ENCODE measurements around the gene WDR48.

The WDR48 gene

DNA sequence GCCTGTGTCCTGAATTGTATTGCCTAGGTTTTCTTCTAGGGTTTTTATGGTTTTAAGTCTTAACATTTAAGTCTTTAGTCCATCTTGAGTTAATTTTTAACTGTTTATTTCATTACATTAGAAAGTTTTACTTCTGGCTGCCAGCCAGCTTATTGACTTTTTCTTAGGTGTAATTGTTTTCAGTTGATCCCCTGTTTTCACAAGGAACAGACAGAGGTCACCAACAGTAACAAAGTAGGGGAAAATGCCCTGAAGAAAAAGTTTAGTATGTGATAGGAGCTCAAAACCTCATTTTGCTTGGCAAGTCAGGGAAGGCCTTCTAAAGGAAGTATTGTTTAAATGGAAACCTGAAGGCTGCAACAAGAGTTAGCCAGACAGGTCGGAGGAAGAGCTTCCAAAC, 10.4 kb downstream of the WDR48 start:
- Histone ChIP-seq H3K4me1 (ENCODE audit: insufficient read depth, low read length) (no peaks in the 10 kb centered on the region), H4K20me1 (ENCODE audit: insufficient read depth, low read length) (no peaks in the 10 kb centered on the region; the same call in 1 of the 2 replicates), H2AFZ (ENCODE audit: low read depth, low read length) (no peak overlapping the region), H3K9me3 (ENCODE audit: insufficient read depth, low read length, severe bottlenecking) (no peaks in the 10 kb centered on the region), H3K9ac (ENCODE audit: low read depth, low read length) (no peak overlapping the region), H3K4me2 (ENCODE audit: insufficient read depth, low read length) (no peak overlapping the region), H3K79me2 (ENCODE audit: insufficient read depth, low read length) (peaks cover 56% of the 10 kb centered on the region), H3K4me3 (ENCODE audit: low read depth in 1 of 2, low read length in 2 of 2) (no peak overlapping the region), H3K36me3 (ENCODE audit: insufficient read depth, low read length) (peaks cover 14% of the 10 kb centered on the region), H3K27ac (ENCODE audit: low read length) (no peak overlapping the region), H3K27me3 (ENCODE audit: insufficient read depth, low read length, poor library complexity) (no peaks in the 10 kb centered on the region)
- DNase-seq (no peak), ATAC-seq (ENCODE audit: insufficient read depth, low read depth) (no peak)
- TF ChIP-seq CTCF (IDR thresholded peaks at IDR 0.05; ENCODE audit: borderline replicate concordance, extremely low read depth, low read length, poor library complexity, severe bottlenecking) (no peak), EZH2 (IDR thresholded peaks at IDR 0.05; ENCODE audit: borderline replicate concordance, low read depth, low read length, severe bottlenecking) (no peak)

DNA sequence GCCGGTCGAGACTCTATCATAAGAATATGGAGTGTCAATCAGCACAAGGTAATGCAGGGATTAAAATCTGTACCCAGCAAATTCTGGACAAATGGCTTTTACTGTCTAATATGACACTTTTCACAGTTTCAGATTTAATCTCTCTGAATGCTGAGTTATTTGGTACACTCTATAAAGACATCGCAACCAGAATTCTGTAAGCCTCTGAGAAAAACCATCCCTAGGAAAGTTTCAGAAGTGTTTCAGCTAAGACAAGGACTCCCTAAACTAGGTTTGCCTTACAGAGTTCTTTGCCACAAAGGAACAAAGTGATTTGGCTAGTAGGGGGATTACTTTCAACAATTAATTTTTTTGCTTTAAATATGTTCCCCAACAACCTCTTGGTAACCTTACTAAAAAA, 11.3 kb downstream of the WDR48 start:
- no peak overlapping the region for H2AFZ ChIP-seq (ENCODE audit: low read depth, low read length)
- TF ChIP-seq EZH2 (IDR thresholded peaks at IDR 0.05; ENCODE audit: borderline replicate concordance, low read depth, low read length, severe bottlenecking) (no peak), CTCF (IDR thresholded peaks at IDR 0.05; ENCODE audit: borderline replicate concordance, extremely low read depth, low read length, poor library complexity, severe bottlenecking) (no peak)
- no peaks in the 10 kb centered on the region for H3K4me1 ChIP-seq (ENCODE audit: insufficient read depth, low read length)
- H3K9ac ChIP-seq (ENCODE audit: low read depth, low read length), result no peak overlapping the region
- H3K36me3 ChIP-seq (ENCODE audit: insufficient read depth, low read length), result peaks cover 24% of the 10 kb centered on the region
- H3K4me3 ChIP-seq (ENCODE audit: low read depth in 1 of 2, low read length in 2 of 2), result no peak overlapping the region
- H3K79me2 ChIP-seq (ENCODE audit: insufficient read depth, low read length), result peaks cover 46% of the 10 kb centered on the region
- no peak for DNase-seq
- H3K27ac ChIP-seq (ENCODE audit: low read length), result no peak overlapping the region
- H3K4me2 ChIP-seq (ENCODE audit: insufficient read depth, low read length), result no peak overlapping the region
- H4K20me1 ChIP-seq (ENCODE audit: insufficient read depth, low read length), result no peaks in the 10 kb centered on the region; the same call in 1 of the 2 replicates
- no peaks in the 10 kb centered on the region for H3K9me3 ChIP-seq (ENCODE audit: insufficient read depth, low read length, severe bottlenecking)
- no peaks in the 10 kb centered on the region for H3K27me3 ChIP-seq (ENCODE audit: insufficient read depth, low read length, poor library complexity)
- no peak for ATAC-seq (ENCODE audit: insufficient read depth, low read depth)

GRCh38 chr3:39064646-39065045, 12.8 kb downstream of the WDR48 start:
- Histone ChIP-seq H3K4me3 (ENCODE audit: low read depth in 1 of 2, low read length in 2 of 2) (no peak overlapping the region), H3K79me2 (ENCODE audit: insufficient read depth, low read length) (peaks cover 34% of the 10 kb centered on the region), H4K20me1 (ENCODE audit: insufficient read depth, low read length) (no peaks in the 10 kb centered on the region; the same call in 1 of the 2 replicates), H3K36me3 (ENCODE audit: insufficient read depth, low read length) (peaks cover 34% of the 10 kb centered on the region), H3K9ac (ENCODE audit: low read depth, low read length) (no peak overlapping the region), H3K4me1 (ENCODE audit: insufficient read depth, low read length) (no peaks in the 10 kb centered on the region), H2AFZ (ENCODE audit: low read depth, low read length) (no peak overlapping the region), H3K27ac (ENCODE audit: low read length) (no peak overlapping the region), H3K4me2 (ENCODE audit: insufficient read depth, low read length) (no peak overlapping the region), H3K27me3 (ENCODE audit: insufficient read depth, low read length, poor library complexity) (no peaks in the 10 kb centered on the region), H3K9me3 (ENCODE audit: insufficient read depth, low read length, severe bottlenecking) (no peaks in the 10 kb centered on the region)
- TF ChIP-seq EZH2 (IDR thresholded peaks at IDR 0.05; ENCODE audit: borderline replicate concordance, low read depth, low read length, severe bottlenecking), result no peak
- TF ChIP-seq CTCF (IDR thresholded peaks at IDR 0.05; ENCODE audit: borderline replicate concordance, extremely low read depth, low read length, poor library complexity, severe bottlenecking), result no peak
- DNase-seq (no peak), ATAC-seq (ENCODE audit: insufficient read depth, low read depth) (no peak)

DNA sequence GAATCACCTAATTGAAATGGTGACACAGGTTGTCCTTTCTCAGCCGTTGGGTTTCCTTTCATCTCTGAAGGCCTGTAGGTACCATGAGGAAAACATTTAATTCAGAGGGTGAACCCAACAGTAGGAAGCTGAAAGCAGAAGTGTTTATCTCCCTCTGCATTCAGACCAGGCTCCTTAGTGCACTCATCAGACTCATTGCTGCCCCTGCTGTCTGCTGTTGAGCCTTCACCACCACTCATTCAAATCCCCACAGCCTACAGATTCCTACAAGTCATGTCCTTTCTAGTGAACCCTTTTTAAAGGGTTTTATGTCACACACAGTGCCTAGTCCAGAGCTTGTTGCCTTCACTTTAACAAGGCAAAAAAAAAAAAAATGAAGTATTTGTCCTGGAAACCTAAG, 13.4 kb downstream of the WDR48 start:
- Histone ChIP-seq H3K79me2 (ENCODE audit: insufficient read depth, low read length) (peaks cover 30% of the 10 kb centered on the region), H3K4me2 (ENCODE audit: insufficient read depth, low read length) (no peak overlapping the region), H3K4me3 (ENCODE audit: low read depth in 1 of 2, low read length in 2 of 2) (no peak overlapping the region), H3K9ac (ENCODE audit: low read depth, low read length) (no peak overlapping the region), H3K27me3 (ENCODE audit: insufficient read depth, low read length, poor library complexity) (no peaks in the 10 kb centered on the region), H3K27ac (ENCODE audit: low read length) (no peak overlapping the region), H4K20me1 (ENCODE audit: insufficient read depth, low read length) (no peaks in the 10 kb centered on the region; the same call in 1 of the 2 replicates), H2AFZ (ENCODE audit: low read depth, low read length) (no peak overlapping the region), H3K36me3 (ENCODE audit: insufficient read depth, low read length) (peaks cover 39% of the 10 kb centered on the region), H3K4me1 (ENCODE audit: insufficient read depth, low read length) (no peaks in the 10 kb centered on the region), H3K9me3 (ENCODE audit: insufficient read depth, low read length, severe bottlenecking) (no peaks in the 10 kb centered on the region)
- DNase-seq (peak; percentile 22), ATAC-seq (ENCODE audit: insufficient read depth, low read depth) (peak; percentile 88)
- peak; percentile 54 for TF ChIP-seq CTCF (IDR thresholded peaks at IDR 0.05; ENCODE audit: borderline replicate concordance, extremely low read depth, low read length, poor library complexity, severe bottlenecking)
- no peak for TF ChIP-seq EZH2 (IDR thresholded peaks at IDR 0.05; ENCODE audit: borderline replicate concordance, low read depth, low read length, severe bottlenecking)
